H9 (cell line): Measurements from ENCODE around the gene SEMA5A. TPM values are rescaled to one million over a fixed set of nuclear protein-coding genes. Genes with fewer than 3 reads are reported as not detected.

Source experiments
- DNase-seq: peaks from one replicate; pipeline ENCODE4 v3.0.0-alpha.2; 2017
- H2AFZ ChIP-seq: one replicate; pipeline ENCODE4 v1.6.1; 2013; ENCODE audit warnings: mild to moderate bottlenecking, low read length, control low read depth, moderate library complexity
- H2AK5ac ChIP-seq: 2 replicates; pipeline ENCODE4 v1.6.1; 2013; ENCODE audit warnings: low read length, control low read depth, mixed read lengths; ENCODE audit not compliant: insufficient read length
- H2BK120ac ChIP-seq: one replicate; pipeline ENCODE4 v1.6.1; 2013; ENCODE audit warnings: low read depth, mild to moderate bottlenecking, low read length, control low read depth, inconsistent platforms; ENCODE audit not compliant: poor library complexity, severe bottlenecking
- H2BK12ac ChIP-seq: 2 replicates; pipeline ENCODE4 v1.6.1; 2013; ENCODE audit warnings: low read length, control low read depth, mixed read lengths, low read depth; ENCODE audit not compliant: insufficient read length
- H2BK15ac ChIP-seq: 2 replicates; pipeline ENCODE4 v1.6.1; 2013; ENCODE audit warnings: low read depth, low read length, control low read depth
- H2BK20ac ChIP-seq: one replicate; pipeline ENCODE4 v1.6.1; 2013; ENCODE audit warnings: low read depth, mild to moderate bottlenecking, low read length, control low read depth, inconsistent platforms; ENCODE audit not compliant: poor library complexity, severe bottlenecking
- H2BK5ac ChIP-seq: 2 replicates; pipeline ENCODE4 v1.6.1; 2013; ENCODE audit warnings: low read length, control low read depth, mixed read lengths; ENCODE audit not compliant: insufficient read length
- H3K14ac ChIP-seq: 2 replicates; pipeline ENCODE4 v1.6.1; 2013; ENCODE audit warnings: low read length, control low read depth; ENCODE audit not compliant: insufficient read depth
- H3K18ac ChIP-seq: 2 replicates; pipeline ENCODE4 v1.6.1; 2013; ENCODE audit warnings: low read depth, mild to moderate bottlenecking, mixed read lengths, low read length, control low read depth; ENCODE audit not compliant: insufficient read length
- H3K23ac ChIP-seq: 2 replicates; pipeline ENCODE4 v1.6.1; 2013; ENCODE audit warnings: low read length, control low read depth, mixed read lengths, low read depth; ENCODE audit not compliant: insufficient read length
- H3K23me2 ChIP-seq: 2 replicates; pipeline ENCODE4 v1.6.1; 2013; ENCODE audit warnings: low read depth, mild to moderate bottlenecking, mixed read lengths, low read length, control low read depth; ENCODE audit not compliant: insufficient read length, poor library complexity, severe bottlenecking
- H3K27ac ChIP-seq: 2 replicates; pipeline ENCODE4 v1.5.1; 2013; ENCODE audit warnings: low read length, control low read depth, mixed read lengths, low read depth; ENCODE audit not compliant: insufficient read length
- H3K27me3 ChIP-seq: 2 replicates; pipeline ENCODE4 v1.6.1; 2013; ENCODE audit warnings: low read length, control low read depth, inconsistent platforms; ENCODE audit not compliant: insufficient read depth
- H3K4ac ChIP-seq: 2 replicates; pipeline ENCODE4 v1.6.1; 2013; ENCODE audit warnings: low read depth, mild to moderate bottlenecking, control low read depth, inconsistent platforms, low read length, moderate library complexity
- H3K4me1 ChIP-seq: 2 replicates; pipeline ENCODE4 v1.6.1; 2013; ENCODE audit warnings: low read length, control low read depth, inconsistent platforms; ENCODE audit not compliant: insufficient read depth
- H3K4me2 ChIP-seq: 2 replicates; pipeline ENCODE4 v1.6.1; 2013; ENCODE audit warnings: low read length, control low read depth, mixed read lengths; ENCODE audit not compliant: insufficient read length, insufficient read depth
- H3K56ac ChIP-seq: 2 replicates; pipeline ENCODE4 v1.6.1; 2013; ENCODE audit warnings: low read depth, mild to moderate bottlenecking, mixed read lengths, low read length, control low read depth; ENCODE audit not compliant: insufficient read length
- H3K79me1 ChIP-seq: 2 replicates; pipeline ENCODE4 v1.6.1; 2013; ENCODE audit warnings: low read depth, mild to moderate bottlenecking, moderate library complexity, low read length, control low read depth, inconsistent platforms; ENCODE audit not compliant: insufficient read depth, poor library complexity, severe bottlenecking
- H3K79me2 ChIP-seq: 2 replicates; pipeline ENCODE4 v1.6.1; 2013; ENCODE audit warnings: low read length, control low read depth, inconsistent platforms; ENCODE audit not compliant: insufficient read depth
- H3K9ac ChIP-seq: 2 replicates; pipeline ENCODE4 v1.6.1; 2013; ENCODE audit warnings: low read length, control low read depth, mixed read lengths; ENCODE audit not compliant: insufficient read length; ENCODE audit errors: extremely low read depth
- H3K9me3 ChIP-seq: one replicate; pipeline ENCODE4 v1.6.1; 2013; ENCODE audit warnings: low read depth, low read length, inconsistent platforms; ENCODE audit not compliant: control insufficient read depth
- H3T11ph ChIP-seq: one replicate; pipeline ENCODE4 v1.6.1; 2013; ENCODE audit warnings: mild to moderate bottlenecking, low read length, control low read depth, inconsistent platforms
- H4K20me1 ChIP-seq: one replicate; pipeline ENCODE4 v1.6.1; 2013; ENCODE audit not compliant: control insufficient read depth, insufficient read length, insufficient read depth
- H4K5ac ChIP-seq: 2 replicates; pipeline ENCODE4 v1.6.1; 2013; ENCODE audit warnings: low read depth, mild to moderate bottlenecking, mixed read lengths, low read length, control low read depth; ENCODE audit not compliant: insufficient read length
- H4K8ac ChIP-seq: replicated peaks from 2 replicates; pipeline ENCODE4 v1.6.1; 2013; ENCODE audit warnings: low read length, control low read depth, mixed read lengths, low read depth; ENCODE audit not compliant: insufficient read length
- H4K91ac ChIP-seq: 2 replicates; pipeline ENCODE4 v1.6.1; 2013; ENCODE audit warnings: low read depth, mild to moderate bottlenecking, moderate library complexity, mixed read lengths, low read length, control low read depth; ENCODE audit not compliant: insufficient read length
- H3K27ac Mint-ChIP-seq, 3 experiments: 2 replicates in 2 of 3; 3 replicates in 1 of 3; pipeline ENCODE4 v1.8.0; 2020 to 2021; ENCODE audit warnings: mixed read lengths in 3 of 3, mild to moderate bottlenecking in 1 of 3, moderate library complexity in 1 of 3
- H3K27me3 Mint-ChIP-seq: 2 replicates; pipeline ENCODE4 v1.8.0; 2021; ENCODE audit warnings: low read depth, mild to moderate bottlenecking, moderate library complexity, mixed read lengths
- H3K36me3 Mint-ChIP-seq, 3 experiments: 2 replicates in 2 of 3; 3 replicates in 1 of 3; pipeline ENCODE4 v1.8.0; 2020 to 2021; ENCODE audit warnings: low read depth in 3 of 3, mixed read lengths in 3 of 3; ENCODE audit not compliant: insufficient read depth in 1 of 3
- H3K4me1 Mint-ChIP-seq, 2 experiments: 2 replicates each; pipeline ENCODE4 v1.8.0; 2020; ENCODE audit warnings: mixed read lengths in 2 of 2
- H3K4me3 Mint-ChIP-seq, 2 experiments: 2 replicates in 1 of 2; 3 replicates in 1 of 2; pipeline ENCODE4 v1.8.0; 2020 to 2021; ENCODE audit warnings: mild to moderate bottlenecking in 2 of 2, mixed read lengths in 2 of 2, moderate library complexity in 1 of 2
- H3K9me3 Mint-ChIP-seq, 2 experiments: 2 replicates in 1 of 2; 3 replicates in 1 of 2; pipeline ENCODE4 v1.8.0; 2020; ENCODE audit warnings: mild to moderate bottlenecking in 2 of 2, mixed read lengths in 2 of 2, moderate library complexity in 1 of 2
- CTCF ChIP-seq: fragments of 200-600 bp; sonication (generic); conservative IDR thresholded peaks from 3 replicates; pipeline ENCODE4 v1.8.0; 2021; ENCODE audit warnings: antibody characterized with exemption, mild to moderate bottlenecking
- WGBS: extraction: QIAGEN DNeasy Blood & Tissue Kit; methylation state at CpG from one replicate; pipeline ENCODE4 v1.1.7; 2013; ENCODE audit warnings: missing lambda C conversion rate, low lambda C conversion rate, mixed read lengths; ENCODE audit not compliant: insufficient read length; ENCODE audit errors: extremely low coverage; 5-methylcytosine and 5-hydroxymethylcytosine counted together
- total RNA-seq: library from RNA; stranded (reverse); gene quantifications from 2 replicates; pipeline ENCODE4 v1.2.1, GENCODE V29; 2021

SEMA5A gene
- total RNA-seq, 1 experiment from 2014 or later, result 4.3 TPM

DNA sequence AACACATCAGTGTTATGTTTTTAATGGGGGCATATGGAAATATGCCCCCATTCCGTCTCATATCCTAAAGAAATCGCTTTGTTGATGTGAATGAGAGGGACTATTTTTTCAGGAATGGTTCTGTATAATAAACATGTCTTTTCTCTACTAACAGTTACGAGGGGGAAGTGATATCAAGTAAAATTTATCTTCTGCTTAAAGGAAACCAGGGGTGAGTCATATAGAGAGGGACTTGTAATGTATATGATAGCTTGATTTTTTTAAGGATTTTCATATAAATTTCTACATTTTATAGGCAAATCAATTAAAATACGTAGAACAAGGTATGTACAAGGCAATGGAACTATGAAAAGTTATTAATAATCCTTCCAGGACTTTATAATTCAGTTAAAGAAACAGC lies 207.1 kb downstream of the SEMA5A start:
- Histone ChIP-seq H3K9ac (no peak overlapping the region), H2AFZ (no peak overlapping the region), H3T11ph (no peak overlapping the region), H3K23ac (no peak overlapping the region), H3K79me2 (no peaks in the 10 kb centered on the region), H2AK5ac (no peak overlapping the region), H2BK120ac (no peak overlapping the region), H3K79me1 (no peaks in the 10 kb centered on the region), H3K4me2 (no peak overlapping the region), H2BK12ac (no peak overlapping the region), H3K14ac (no peak overlapping the region), H3K27me3 (no peaks in the 10 kb centered on the region), H2BK15ac (no peak overlapping the region), H3K27ac (no peak overlapping the region), H3K56ac (no peak overlapping the region), H3K23me2 (no peaks in the 10 kb centered on the region), H4K5ac (no peak overlapping the region), H4K8ac (no peak overlapping the region), H3K4me1 (no peaks in the 10 kb centered on the region), H3K4ac (no peak overlapping the region), H4K20me1 (no peaks in the 10 kb centered on the region), H4K91ac (no peak overlapping the region), H3K9me3 (no peaks in the 10 kb centered on the region), H2BK5ac (no peak overlapping the region), H3K18ac (no peak overlapping the region), H2BK20ac (no peak overlapping the region)
- Mint-ChIP-seq H3K4me1 (no peaks in the 10 kb centered on the region), H3K27me3 (no peaks in the 10 kb centered on the region; the same call in 1 of the 2 replicates), H3K36me3 (peaks cover 2 to 6% (median 4%) of the 10 kb centered on the region in 3 experiments; a peak in 5 of 7 replicates), H3K9me3 (peaks cover 0 to 2% of the 10 kb centered on the region in 2 experiments; a peak in 2 of 5 replicates), H3K4me3 (no peak overlapping the region), H3K27ac (no peak overlapping the region)
- no CpG with 5 or more reads among the region's 4 CpGs for WGBS
- no peak for TF ChIP-seq CTCF
- DNase-seq, result no peak
